Measurements from ENCODE around the gene CHRDL2.
"Not testable (repeated sequence)": the region's sequence is repeated elsewhere in the genome, so short reads cannot be mapped to it uniquely, and the experiment has no call there.

CHRDL2 gene

GRCh38 chr11:74766905-74767304, 35.7 kb upstream of the CHRDL2 start:
- H3K36me3 ChIP-seq: no peaks in the 10 kb centered on the region
- H3K4me1 ChIP-seq: no peaks in the 10 kb centered on the region
- no peak overlapping the region for H3K4me3 ChIP-seq (ENCODE audit: low read depth, low read length)
- no peaks in the 10 kb centered on the region for H3K27me3 ChIP-seq
- no peaks in the 10 kb centered on the region for H3K9me3 ChIP-seq
- DNase-seq: no peak
- no peak for TF ChIP-seq CTCF (IDR thresholded peaks at IDR 0.05; ENCODE audit: low read depth, low read length)

- DNase-seq: no peak
- H3K4me1 ChIP-seq: no peaks in the 10 kb centered on the region
- H3K27me3 ChIP-seq: no peaks in the 10 kb centered on the region
- no peak overlapping the region for H3K4me3 ChIP-seq (ENCODE audit: low read depth, low read length)
- no peak for TF ChIP-seq CTCF (IDR thresholded peaks at IDR 0.05; ENCODE audit: low read depth, low read length)
- H3K9me3 ChIP-seq: no peaks in the 10 kb centered on the region
- H3K36me3 ChIP-seq: no peaks in the 10 kb centered on the region
Observed at GRCh38 chr11:74756571-74756970, 25.3 kb upstream of the CHRDL2 start.

- TF ChIP-seq CTCF (IDR thresholded peaks at IDR 0.05; ENCODE audit: low read depth, low read length): no peak
- DNase-seq: no peak
- H3K9me3 ChIP-seq: no peaks in the 10 kb centered on the region
- H3K4me1 ChIP-seq: no peaks in the 10 kb centered on the region
- no peak overlapping the region for H3K4me3 ChIP-seq (ENCODE audit: low read depth, low read length)
- H3K27me3 ChIP-seq: no peaks in the 10 kb centered on the region
- H3K36me3 ChIP-seq: no peaks in the 10 kb centered on the region
Observed at GRCh38 chr11:74755395-74755995, 24.3 kb upstream of the CHRDL2 start.

- no peaks in the 10 kb centered on the region for H3K27me3 ChIP-seq
Observed at GRCh38 chr11:74754507-74755252, 23.5 kb upstream of the CHRDL2 start.

GRCh38 chr11:74751303-74751702, 20.1 kb upstream of the CHRDL2 start:
- no peak for DNase-seq
- H3K4me3 ChIP-seq (ENCODE audit: low read depth, low read length): no peak overlapping the region
- H3K9me3 ChIP-seq: no peaks in the 10 kb centered on the region
- H3K27me3 ChIP-seq: no peaks in the 10 kb centered on the region
- no peak for TF ChIP-seq CTCF (IDR thresholded peaks at IDR 0.05; ENCODE audit: low read depth, low read length)
- no peaks in the 10 kb centered on the region; the same call in 1 of the 2 replicates for H3K36me3 ChIP-seq
- H3K4me1 ChIP-seq: peaks cover 14% of the 10 kb centered on the region

More at GRCh38 chr11:74754507-74755252, 23.5 kb upstream of the CHRDL2 start:
- Histone ChIP-seq H3K36me3 (no peaks in the 10 kb centered on the region), H3K9me3 (no peaks in the 10 kb centered on the region), H3K4me1 (no peaks in the 10 kb centered on the region), H3K4me3 (ENCODE audit: low read depth, low read length) (no peak overlapping the region)
- no peak for TF ChIP-seq CTCF (IDR thresholded peaks at IDR 0.05; ENCODE audit: low read depth, low read length)
- no peak for DNase-seq

GRCh38 chr11:74750598-74750997, 19.4 kb upstream of the CHRDL2 start:
- not testable (repeated sequence) for H3K9me3 ChIP-seq; H3K36me3 ChIP-seq; DNase-seq; H3K27me3 ChIP-seq; H3K4me3 ChIP-seq (ENCODE audit: low read depth, low read length)
- H3K4me1 ChIP-seq: peaks cover 14% of the 10 kb centered on the region

Data from BE2C (cell line).